Progenitor cell of endocrine pancreas (in vitro differentiated cells): Measurements from ENCODE around the gene TXNDC2. TPM values are rescaled to one million over a fixed set of nuclear protein-coding genes. Genes with fewer than 3 reads are reported as not detected.
A peak's percentile ranks its signal among the peaks of the same experiment; 100 is the strongest.

Source experiments
- DNase-seq: peaks from one replicate; pipeline ENCODE4 v3.0.0; 2021; ENCODE audit warnings: low spot score; ENCODE audit not compliant: unreplicated experiment
- H3K27ac Mint-ChIP-seq: 2 replicates; pipeline ENCODE4 v1.8.0; 2021; ENCODE audit warnings: mild to moderate bottlenecking, moderate library complexity, mixed read lengths
- H3K27me3 Mint-ChIP-seq: 2 replicates; pipeline ENCODE4 v1.8.0; 2021; ENCODE audit warnings: mixed read lengths
- H3K36me3 Mint-ChIP-seq: 2 replicates; pipeline ENCODE4 v1.8.0; 2022; ENCODE audit warnings: mixed read lengths; ENCODE audit not compliant: insufficient read depth
- H3K4me1 Mint-ChIP-seq: 2 replicates; pipeline ENCODE4 v1.8.0; 2021; ENCODE audit warnings: low read depth, mixed read lengths
- H3K4me3 Mint-ChIP-seq: 2 replicates; pipeline ENCODE4 v1.8.0; 2021; ENCODE audit warnings: low read depth, mild to moderate bottlenecking, moderate library complexity, mixed read lengths
- H3K9me3 Mint-ChIP-seq: 2 replicates; pipeline ENCODE4 v1.8.0; 2021; ENCODE audit warnings: low read depth, mixed read lengths
- CTCF ChIP-seq: fragments of 200-600 bp; sonication (generic); IDR thresholded peaks from one replicate; pipeline ENCODE4 v1.5.0; 2021; ENCODE audit warnings: antibody characterized with exemption, mild to moderate bottlenecking; ENCODE audit not compliant: unreplicated experiment
- total RNA-seq: library from RNA; stranded (reverse); gene quantifications from 2 replicates; pipeline ENCODE4 v1.2.1, GENCODE V29; 2021

Gene TXNDC2
- total RNA-seq, 1 donor from 2014 or later, result not detected

- Mint-ChIP-seq H3K9me3 (peaks cover 6% of the 10 kb centered on the region), H3K27ac (no peak overlapping the region), H3K4me3 (no peak overlapping the region), H3K4me1 (peaks cover 27% of the 10 kb centered on the region), H3K36me3 (no peaks in the 10 kb centered on the region), H3K27me3 (peaks cover 9% of the 10 kb centered on the region)
- DNase-seq, result no peak
- no peak for TF ChIP-seq CTCF
These were observed 12.9 kb upstream of the TXNDC2 start for GRCh38 chr18:9872823-9873222.

GRCh38 chr18:9874728-9875127 lies 11.0 kb upstream of the TXNDC2 start:
- no peak for DNase-seq
- Mint-ChIP-seq H3K27ac (no peak overlapping the region), H3K36me3 (no peaks in the 10 kb centered on the region), H3K4me1 (peaks cover 23% of the 10 kb centered on the region), H3K27me3 (peaks cover 9% of the 10 kb centered on the region), H3K9me3 (peaks cover 6% of the 10 kb centered on the region), H3K4me3 (no peak overlapping the region)
- TF ChIP-seq CTCF, result no peak

- no peak for DNase-seq
- H3K4me3 Mint-ChIP-seq, result no peak overlapping the region
- H3K36me3 Mint-ChIP-seq, result no peaks in the 10 kb centered on the region
- peaks cover 6% of the 10 kb centered on the region for H3K9me3 Mint-ChIP-seq
- H3K27ac Mint-ChIP-seq, result peak overlapping the region; percentile 86
- no peak for TF ChIP-seq CTCF
- peaks cover 3% of the 10 kb centered on the region for H3K27me3 Mint-ChIP-seq
- peaks cover 14% of the 10 kb centered on the region for H3K4me1 Mint-ChIP-seq
These were observed 9.4 kb upstream of the TXNDC2 start for GRCh38 chr18:9876212-9876866.

- Mint-ChIP-seq H3K9me3 (peaks cover 6% of the 10 kb centered on the region), H3K36me3 (no peaks in the 10 kb centered on the region), H3K4me1 (peaks cover 14% of the 10 kb centered on the region), H3K27me3 (no peaks in the 10 kb centered on the region), H3K27ac (peak overlapping the region; percentile 86), H3K4me3 (peak overlapping the region; percentile 17)
- TF ChIP-seq CTCF, result no peak
- DNase-seq, result no peak
These were observed 8.7 kb upstream of the TXNDC2 start for GRCh38 chr18:9876867-9877654.

GRCh38 chr18:9877655-9878014 lies 8.1 kb upstream of the TXNDC2 start:
- H3K4me3 Mint-ChIP-seq, result no peak overlapping the region
- peaks cover 6% of the 10 kb centered on the region for H3K9me3 Mint-ChIP-seq
- no peaks in the 10 kb centered on the region for H3K36me3 Mint-ChIP-seq
- no peaks in the 10 kb centered on the region for H3K27me3 Mint-ChIP-seq
- DNase-seq, result no peak
- peak overlapping the region; percentile 86 for H3K27ac Mint-ChIP-seq
- H3K4me1 Mint-ChIP-seq, result peaks cover 14% of the 10 kb centered on the region
- no peak for TF ChIP-seq CTCF
